Kidney capillary endothelial cell (primary cell): ENCODE measurements around the gene NME2.
"Not testable (repeated sequence)": the region's sequence is repeated elsewhere in the genome, so short reads cannot be mapped to it uniquely, and the experiment has no call there.

Experiments used
- DNase-seq: peaks from one replicate; pipeline ENCODE4 v3.0.0-alpha.2; 2018; ENCODE audit warnings: low spot score

The NME2 gene

GRCh38 chr17:51153210-51154072 is 12.8 kb upstream of the NME2 start, which contains the start of gene NME1:
Gene NME1, plus strand, starts transcription at chr17:51153559. Its CDS starts 2,096 bp downstream, at chr17:51155655.
- DNase-seq, result peak; percentile 96

GRCh38 chr17:51154176-51154575 is 12.0 kb upstream of the NME2 start:
- no peak for DNase-seq

- DNase-seq, result no peak
These were observed 10.8 kb upstream of the NME2 start for GRCh38 chr17:51155416-51155815.

- DNase-seq, result no peak
These were observed 6.6 kb upstream of the NME2 start for GRCh38 chr17:51159604-51160003.

GRCh38 chr17:51161541-51161940 is 4.7 kb upstream of the NME2 start:
- no peak for DNase-seq

- no peak for DNase-seq
These were observed 1.1 kb upstream of the NME2 start for GRCh38 chr17:51164911-51165679.

- DNase-seq, result no peak
These were observed 472 bp upstream of the NME2 start for GRCh38 chr17:51165680-51166197.

GRCh38 chr17:51166987-51167931 is 1.0 kb downstream of the NME2 start:
- DNase-seq, result peak; percentile 44

- DNase-seq, result no peak
These were observed 3.1 kb downstream of the NME2 start for GRCh38 chr17:51169340-51169739.

- DNase-seq, result no peak
These were observed 4.5 kb downstream of the NME2 start for GRCh38 chr17:51170736-51171135.

- DNase-seq, result not testable (repeated sequence)
These were observed 5.8 kb downstream of the NME2 start for GRCh38 chr17:51172030-51172429.

- DNase-seq, result no peak
These were observed 14.3 kb downstream of the NME2 start for GRCh38 chr17:51180486-51180885.

- DNase-seq, result no peak
These were observed 17.9 kb downstream of the NME2 start for GRCh38 chr17:51184124-51184523.

GRCh38 chr17:51185763-51186332 is 19.6 kb downstream of the NME2 start:
- DNase-seq, result no peak

GRCh38 chr17:51188271-51188833 is 22.1 kb downstream of the NME2 start:
- DNase-seq, result no peak

GRCh38 chr17:51189162-51189561 is 23.0 kb downstream of the NME2 start:
- no peak for DNase-seq

GRCh38 chr17:51189628-51190027 is 23.4 kb downstream of the NME2 start:
- no peak for DNase-seq

GRCh38 chr17:51191895-51192294 is 25.7 kb downstream of the NME2 start:
- DNase-seq, result no peak

GRCh38 chr17:51197754-51198153 is 31.5 kb downstream of the NME2 start:
- no peak for DNase-seq

- no peak for DNase-seq
These were observed 34.1 kb downstream of the NME2 start for GRCh38 chr17:51200295-51200694.

GRCh38 chr17:51200846-51201245 is 34.6 kb downstream of the NME2 start:
- no peak for DNase-seq
